OCI-LY1 (cell line): Measurements from ENCODE around the gene AKT3.

Experiments
- H2AFZ ChIP-seq: fragments of 200-600 bp; sonication (generic), shearing (Covaris generic); 2 replicates; pipeline ENCODE4 v1.6.0; 2014; ENCODE audit warnings: antibody characterized with exemption, mild to moderate bottlenecking, low read length
- H3F3A ChIP-seq: fragments of 200-600 bp; sonication (generic), shearing (Covaris generic); 2 replicates; pipeline ENCODE4 v1.6.0; 2014; ENCODE audit warnings: mild to moderate bottlenecking, antibody characterized with exemption, low read length, moderate library complexity; ENCODE audit not compliant: insufficient read depth
- H3K27ac ChIP-seq: fragments of 200-600 bp; sonication (generic); 2 replicates; pipeline ENCODE4 v1.5.1; 2014; ENCODE audit warnings: low read length, mixed run types, mild to moderate bottlenecking, low read depth; ENCODE audit not compliant: poor library complexity, severe bottlenecking
- H3K27me3 ChIP-seq: fragments of 200-600 bp; sonication (generic); 2 replicates; pipeline ENCODE4 v1.6.0; 2014; ENCODE audit warnings: antibody characterized with exemption, mild to moderate bottlenecking, low read length, moderate library complexity; ENCODE audit not compliant: insufficient read depth
- H3K36me3 ChIP-seq: fragments of 200-600 bp; sonication (generic); 2 replicates; pipeline ENCODE4 v1.6.1; 2014; ENCODE audit warnings: mild to moderate bottlenecking, antibody characterized with exemption, low read length, moderate library complexity, mixed read lengths; ENCODE audit not compliant: insufficient read depth
- H3K4me1 ChIP-seq: fragments of 200-600 bp; sonication (generic); 2 replicates; pipeline ENCODE4 v1.5.1; 2014; ENCODE audit warnings: mild to moderate bottlenecking, low read length, moderate library complexity; ENCODE audit not compliant: insufficient read depth, severe bottlenecking
- H3K4me2 ChIP-seq: fragments of 200-600 bp; sonication (generic), shearing (Covaris generic); 2 replicates; pipeline ENCODE4 v1.6.1; 2014; ENCODE audit warnings: low read length
- H3K4me3 ChIP-seq: fragments of 200-600 bp; sonication (generic); 2 replicates; pipeline ENCODE4 v1.5.1; 2014; ENCODE audit warnings: low read length, low read depth, mild to moderate bottlenecking, mixed read lengths; ENCODE audit not compliant: poor library complexity, severe bottlenecking
- H3K79me2 ChIP-seq: fragments of 200-600 bp; shearing (Covaris generic); 2 replicates; pipeline ENCODE4 v1.6.1; 2016; ENCODE audit warnings: mixed run types, low read length, mixed read lengths; ENCODE audit not compliant: insufficient read depth
- H3K9ac ChIP-seq: fragments of 200-600 bp; sonication (generic), shearing (Covaris generic); 2 replicates; pipeline ENCODE4 v1.6.1; 2014; ENCODE audit warnings: mild to moderate bottlenecking, low read length, mixed read lengths
- H3K9me2 ChIP-seq: fragments of 200-600 bp; sonication (generic), shearing (Covaris generic); 2 replicates; pipeline ENCODE4 v1.6.1; 2014; ENCODE audit warnings: low read depth, mild to moderate bottlenecking, low read length, mixed read lengths
- H3K9me3 ChIP-seq: fragments of 200-600 bp; shearing (Covaris generic); 2 replicates; pipeline ENCODE4 v1.6.1; 2014; ENCODE audit warnings: low read length, mixed read lengths
- H4K20me1 ChIP-seq: fragments of 200-600 bp; sonication (generic), shearing (Covaris generic); 2 replicates; pipeline ENCODE4 v1.6.0; 2016; ENCODE audit warnings: mild to moderate bottlenecking, low read length; ENCODE audit not compliant: insufficient read depth
- EZH2 ChIP-seq: fragments of 200-600 bp; sonication (generic), shearing (Covaris generic); IDR thresholded peaks from 2 replicates; pipeline ENCODE4 v1.8.0; 2017; ENCODE audit warnings: borderline replicate concordance, mixed run types, mild to moderate bottlenecking, antibody characterized with exemption, low read length, moderate library complexity, mixed read lengths
- TF ChIP-seq, protein P1 (sequence below): fragments of 200-600 bp; sonication (generic), shearing (Covaris generic); IDR thresholded peaks from 2 replicates; pipeline ENCODE4 v1.5.1; 2017; ENCODE audit warnings: mild to moderate bottlenecking, antibody characterized with exemption, low read length, moderate library complexity, mixed read lengths

The AKT3 gene

DNA sequence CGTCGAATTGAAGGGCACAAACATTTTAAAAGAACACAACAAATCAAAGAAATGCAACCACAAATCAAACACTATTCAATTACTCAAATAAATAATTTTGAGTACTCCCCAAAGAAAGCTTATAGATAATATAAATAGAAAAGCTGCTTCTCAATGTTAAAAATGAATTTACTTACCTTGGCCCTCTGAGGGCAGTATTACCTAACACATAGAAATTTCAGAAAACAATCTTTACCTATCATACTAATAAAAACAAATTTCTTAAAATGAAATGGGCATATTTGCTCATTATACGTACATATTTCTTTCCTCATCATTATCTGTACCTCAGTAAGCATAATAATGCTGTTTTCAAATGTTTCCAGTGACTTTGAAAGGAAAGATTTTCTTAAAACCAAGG is 141.8 kb downstream of the AKT3 start:
- H3K4me2 ChIP-seq, result no peak overlapping the region
- H4K20me1 ChIP-seq, result no peaks in the 10 kb centered on the region
- no peak overlapping the region for H3K27ac ChIP-seq
- H3K36me3 ChIP-seq, result no peaks in the 10 kb centered on the region
- no peaks in the 10 kb centered on the region for H3F3A ChIP-seq
- no peak overlapping the region for H2AFZ ChIP-seq
- H3K9me3 ChIP-seq, result no peaks in the 10 kb centered on the region
- no peaks in the 10 kb centered on the region for H3K79me2 ChIP-seq
- no peaks in the 10 kb centered on the region for H3K9me2 ChIP-seq
- H3K9ac ChIP-seq, result no peak overlapping the region
- no peak overlapping the region for H3K4me3 ChIP-seq
- TF ChIP-seq, protein P1, sequence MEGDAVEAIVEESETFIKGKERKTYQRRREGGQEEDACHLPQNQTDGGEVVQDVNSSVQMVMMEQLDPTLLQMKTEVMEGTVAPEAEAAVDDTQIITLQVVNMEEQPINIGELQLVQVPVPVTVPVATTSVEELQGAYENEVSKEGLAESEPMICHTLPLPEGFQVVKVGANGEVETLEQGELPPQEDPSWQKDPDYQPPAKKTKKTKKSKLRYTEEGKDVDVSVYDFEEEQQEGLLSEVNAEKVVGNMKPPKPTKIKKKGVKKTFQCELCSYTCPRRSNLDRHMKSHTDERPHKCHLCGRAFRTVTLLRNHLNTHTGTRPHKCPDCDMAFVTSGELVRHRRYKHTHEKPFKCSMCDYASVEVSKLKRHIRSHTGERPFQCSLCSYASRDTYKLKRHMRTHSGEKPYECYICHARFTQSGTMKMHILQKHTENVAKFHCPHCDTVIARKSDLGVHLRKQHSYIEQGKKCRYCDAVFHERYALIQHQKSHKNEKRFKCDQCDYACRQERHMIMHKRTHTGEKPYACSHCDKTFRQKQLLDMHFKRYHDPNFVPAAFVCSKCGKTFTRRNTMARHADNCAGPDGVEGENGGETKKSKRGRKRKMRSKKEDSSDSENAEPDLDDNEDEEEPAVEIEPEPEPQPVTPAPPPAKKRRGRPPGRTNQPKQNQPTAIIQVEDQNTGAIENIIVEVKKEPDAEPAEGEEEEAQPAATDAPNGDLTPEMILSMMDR, result peak; percentile 22; the same call in 1 of the 2 replicates
- no peak for TF ChIP-seq EZH2
- no peaks in the 10 kb centered on the region for H3K4me1 ChIP-seq
- no peaks in the 10 kb centered on the region for H3K27me3 ChIP-seq

- no peaks in the 10 kb centered on the region for H3K4me1 ChIP-seq
- no peaks in the 10 kb centered on the region for H3K9me3 ChIP-seq
- H3K79me2 ChIP-seq, result no peaks in the 10 kb centered on the region
- H3K27me3 ChIP-seq, result no peaks in the 10 kb centered on the region
- H4K20me1 ChIP-seq, result no peaks in the 10 kb centered on the region
- no peaks in the 10 kb centered on the region for H3K36me3 ChIP-seq
- H3K9me2 ChIP-seq, result no peaks in the 10 kb centered on the region
- H3F3A ChIP-seq, result no peaks in the 10 kb centered on the region
- H3K27ac ChIP-seq, result no peak overlapping the region
- no peak overlapping the region for H3K9ac ChIP-seq
- H2AFZ ChIP-seq, result no peak overlapping the region
- H3K4me3 ChIP-seq, result no peak overlapping the region
- H3K4me2 ChIP-seq, result no peak overlapping the region
- TF ChIP-seq, protein P1, result no peak
- no peak for TF ChIP-seq EZH2
These were observed 143.5 kb downstream of the AKT3 start for GRCh38 chr1:243706563-243706962.

- Histone ChIP-seq H2AFZ (no peak overlapping the region), H3K4me1 (no peaks in the 10 kb centered on the region), H3K4me2 (no peak overlapping the region), H3K4me3 (no peak overlapping the region), H3K9me3 (no peaks in the 10 kb centered on the region), H3F3A (no peaks in the 10 kb centered on the region), H3K79me2 (no peaks in the 10 kb centered on the region), H3K36me3 (no peaks in the 10 kb centered on the region), H3K9ac (no peak overlapping the region), H4K20me1 (no peaks in the 10 kb centered on the region), H3K9me2 (no peaks in the 10 kb centered on the region), H3K27ac (no peak overlapping the region), H3K27me3 (no peaks in the 10 kb centered on the region)
- TF ChIP-seq EZH2, result no peak
- TF ChIP-seq, protein P1, result no peak
These were observed 144.5 kb downstream of the AKT3 start for GRCh38 chr1:243705585-243705984.
